Measurements from ENCODE around the gene MS4A15.

The MS4A15 gene

GRCh38 chr11:60740573-60740972 is 16.1 kb upstream of the MS4A15 start:
- DNase-seq (ENCODE audit: insufficient read length, low spot score) (no peak), FAIRE-seq (no peak)
- TF ChIP-seq, protein P1, sequence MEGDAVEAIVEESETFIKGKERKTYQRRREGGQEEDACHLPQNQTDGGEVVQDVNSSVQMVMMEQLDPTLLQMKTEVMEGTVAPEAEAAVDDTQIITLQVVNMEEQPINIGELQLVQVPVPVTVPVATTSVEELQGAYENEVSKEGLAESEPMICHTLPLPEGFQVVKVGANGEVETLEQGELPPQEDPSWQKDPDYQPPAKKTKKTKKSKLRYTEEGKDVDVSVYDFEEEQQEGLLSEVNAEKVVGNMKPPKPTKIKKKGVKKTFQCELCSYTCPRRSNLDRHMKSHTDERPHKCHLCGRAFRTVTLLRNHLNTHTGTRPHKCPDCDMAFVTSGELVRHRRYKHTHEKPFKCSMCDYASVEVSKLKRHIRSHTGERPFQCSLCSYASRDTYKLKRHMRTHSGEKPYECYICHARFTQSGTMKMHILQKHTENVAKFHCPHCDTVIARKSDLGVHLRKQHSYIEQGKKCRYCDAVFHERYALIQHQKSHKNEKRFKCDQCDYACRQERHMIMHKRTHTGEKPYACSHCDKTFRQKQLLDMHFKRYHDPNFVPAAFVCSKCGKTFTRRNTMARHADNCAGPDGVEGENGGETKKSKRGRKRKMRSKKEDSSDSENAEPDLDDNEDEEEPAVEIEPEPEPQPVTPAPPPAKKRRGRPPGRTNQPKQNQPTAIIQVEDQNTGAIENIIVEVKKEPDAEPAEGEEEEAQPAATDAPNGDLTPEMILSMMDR (IDR thresholded peaks at IDR 0.05; ENCODE audit: insufficient read depth, missing control alignments): no peak

DNA sequence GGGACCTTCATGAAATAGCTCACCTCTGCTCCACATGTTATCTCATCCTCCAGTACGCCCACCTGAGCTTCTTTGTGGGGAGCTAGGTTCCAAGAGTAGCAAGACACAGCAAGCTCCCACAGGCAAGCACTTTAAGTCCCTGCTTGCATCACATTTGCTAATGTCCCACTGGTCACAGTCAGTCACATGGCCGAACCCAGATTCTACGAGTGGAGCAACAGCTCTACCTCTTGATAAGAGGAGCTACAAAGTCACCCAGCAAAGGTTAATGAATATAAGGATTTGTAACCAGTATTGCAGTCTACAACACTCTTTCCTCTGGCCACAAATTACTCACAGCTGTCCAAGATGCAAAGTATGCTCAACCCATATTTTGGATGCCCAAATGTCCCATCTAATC is 15.2 kb upstream of the MS4A15 start:
- TF ChIP-seq, protein P1 (IDR thresholded peaks at IDR 0.05; ENCODE audit: insufficient read depth, missing control alignments): no peak
- FAIRE-seq: no peak
- no peak for DNase-seq (ENCODE audit: insufficient read length, low spot score)

GRCh38 chr11:60743058-60743457 is 13.6 kb upstream of the MS4A15 start:
- DNase-seq (ENCODE audit: insufficient read length, low spot score) (no peak), FAIRE-seq (no peak)
- TF ChIP-seq, protein P1 (IDR thresholded peaks at IDR 0.05; ENCODE audit: insufficient read depth, missing control alignments): no peak

GRCh38 chr11:60744114-60744513 is 12.6 kb upstream of the MS4A15 start:
- TF ChIP-seq, protein P1 (IDR thresholded peaks at IDR 0.05; ENCODE audit: insufficient read depth, missing control alignments): no peak
- DNase-seq (ENCODE audit: insufficient read length, low spot score) (no peak), FAIRE-seq (no peak)

DNA sequence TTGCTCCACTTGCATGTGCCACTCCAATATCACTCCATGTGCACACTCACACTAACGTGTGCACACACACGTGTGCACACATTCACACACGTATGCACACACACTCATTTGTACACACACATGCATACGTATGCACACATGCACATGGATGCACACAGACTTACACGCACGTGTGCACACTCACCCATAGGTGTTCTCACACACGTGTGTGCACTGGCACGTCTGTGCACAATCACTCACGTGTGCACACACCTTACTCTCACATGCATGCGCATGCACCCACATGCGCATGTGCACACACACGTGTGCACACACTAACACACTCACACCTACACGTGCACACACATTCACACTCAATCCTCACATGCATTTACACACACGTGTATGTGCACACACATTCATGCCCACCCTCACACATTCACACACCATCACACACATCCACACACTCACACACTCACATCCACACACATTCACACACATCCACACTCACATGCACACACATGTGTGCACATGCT is 9.3 kb upstream of the MS4A15 start:
- DNase-seq (ENCODE audit: insufficient read length, low spot score): no peak
- FAIRE-seq: no peak
- TF ChIP-seq, protein P1 (IDR thresholded peaks at IDR 0.05; ENCODE audit: insufficient read depth, missing control alignments): no peak

- TF ChIP-seq, protein P1 (IDR thresholded peaks at IDR 0.05; ENCODE audit: insufficient read depth, missing control alignments): no peak
- FAIRE-seq (no peak), DNase-seq (ENCODE audit: insufficient read length, low spot score) (no peak)
These were observed 8.4 kb upstream of the MS4A15 start for GRCh38 chr11:60748225-60748624.

DNA sequence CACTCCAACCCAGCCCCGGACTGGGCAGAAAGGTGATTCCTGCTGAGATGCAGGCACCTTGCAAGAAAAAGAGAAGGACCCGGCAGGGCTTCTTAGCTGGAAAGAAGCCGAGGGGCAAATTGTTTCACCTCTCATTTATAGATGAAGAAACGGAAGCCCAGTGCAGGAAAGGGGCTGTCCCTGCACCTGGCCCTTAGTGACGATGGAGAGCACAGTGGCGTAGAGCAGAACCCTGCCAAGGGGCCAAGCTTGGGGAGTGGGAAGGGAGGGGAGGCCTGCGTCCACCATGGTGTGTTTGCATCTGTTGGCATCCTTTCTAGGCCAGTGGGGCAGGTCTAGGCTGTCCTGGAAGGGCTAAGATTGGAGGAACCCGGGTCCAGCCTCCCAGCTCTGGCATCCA is 7.8 kb upstream of the MS4A15 start:
- no peak for DNase-seq (ENCODE audit: insufficient read length, low spot score)
- TF ChIP-seq, protein P1 (IDR thresholded peaks at IDR 0.05; ENCODE audit: insufficient read depth, missing control alignments): no peak
- no peak for FAIRE-seq
